HG03066 (cell line): ENCODE measurements around the gene ENPP4.

Source experiments
- ATAC-seq: cut with Tn5 transposase; IDR thresholded peaks from one replicate; pipeline ENCODE4 v1.9.1; 2021; ENCODE audit warnings: low read depth; ENCODE audit not compliant: unreplicated experiment

ENPP4 gene

GRCh38 chr6:46191961-46192360, 62.2 kb downstream of the ENPP4 start:
- no peak for ATAC-seq
